Mesenchymal stem cell (in vitro differentiated cells and primary cell): ENCODE measurements around the gene MSL3B.

Experiments
- DNase-seq: peaks from one replicate; pipeline ENCODE4 v3.0.0-alpha.2; 2013
- H2AFZ ChIP-seq: one replicate; pipeline ENCODE4 v1.6.1; 2013; ENCODE audit warnings: low read depth, mild to moderate bottlenecking, control low read depth, inconsistent platforms, low read length, moderate library complexity
- H2AK5ac ChIP-seq: 2 replicates; pipeline ENCODE4 v1.6.1; 2013; ENCODE audit warnings: low read length, moderate library complexity, mild to moderate bottlenecking, inconsistent platforms; ENCODE audit not compliant: severe bottlenecking
- H2BK120ac ChIP-seq: one replicate; pipeline ENCODE4 v1.6.1; 2013; ENCODE audit warnings: low read depth, mild to moderate bottlenecking, inconsistent platforms, low read length, moderate library complexity
- H2BK12ac ChIP-seq, 2 experiments: one replicate each; pipeline ENCODE4 v1.6.1; 2013; ENCODE audit warnings: inconsistent platforms in 2 of 2, low read length in 2 of 2, mild to moderate bottlenecking in 2 of 2, moderate library complexity in 2 of 2, control low read depth in 1 of 2
- H2BK15ac ChIP-seq: one replicate; pipeline ENCODE4 v1.6.1; 2013; ENCODE audit warnings: mild to moderate bottlenecking, low read depth, inconsistent platforms; ENCODE audit not compliant: poor library complexity, severe bottlenecking
- H2BK5ac ChIP-seq: 2 replicates; pipeline ENCODE4 v1.6.1; 2013; ENCODE audit warnings: low read depth, mild to moderate bottlenecking, low read length, control low read depth, inconsistent platforms; ENCODE audit not compliant: poor library complexity, severe bottlenecking
- H3K14ac ChIP-seq, 2 experiments: one replicate each; pipeline ENCODE4 v1.6.1; 2013; ENCODE audit warnings: inconsistent platforms in 2 of 2, low read length in 2 of 2, control low read depth in 1 of 2, mild to moderate bottlenecking in 1 of 2, moderate library complexity in 1 of 2
- H3K18ac ChIP-seq, 2 experiments: one replicate each; pipeline ENCODE4 v1.6.1; 2013; ENCODE audit warnings: inconsistent platforms in 2 of 2, low read length in 2 of 2, control low read depth in 1 of 2, low read depth in 1 of 2, mild to moderate bottlenecking in 1 of 2
- H3K23ac ChIP-seq, 2 experiments: one replicate each; pipeline ENCODE4 v1.6.1; 2013; ENCODE audit warnings: inconsistent platforms in 2 of 2, low read length in 2 of 2, mild to moderate bottlenecking in 2 of 2, moderate library complexity in 2 of 2, control low read depth in 1 of 2
- H3K27ac ChIP-seq: 2 replicates; pipeline ENCODE4 v1.5.1; 2013; ENCODE audit warnings: mild to moderate bottlenecking, moderate library complexity, low read length, control low read depth, inconsistent platforms; ENCODE audit not compliant: poor library complexity, severe bottlenecking
- H3K27me3 ChIP-seq, 2 experiments: 2 replicates each; pipeline versions ENCODE4 v1.6.1 to v1.7.0; 2013; ENCODE audit warnings: low read length in 2 of 2, mild to moderate bottlenecking in 2 of 2, moderate library complexity in 2 of 2, control low read depth in 1 of 2, inconsistent platforms in 1 of 2; ENCODE audit not compliant: control insufficient read depth in 1 of 2, insufficient read depth in 1 of 2
- H3K36me3 ChIP-seq, 2 experiments: 2 replicates each; pipeline versions ENCODE4 v1.6.1 to v1.7.0; 2013; ENCODE audit warnings: low read length in 2 of 2, control low read depth in 1 of 2, inconsistent platforms in 1 of 2, low read depth in 1 of 2, mild to moderate bottlenecking in 1 of 2; ENCODE audit not compliant: insufficient read depth in 2 of 2, control insufficient read depth in 1 of 2
- H3K4ac ChIP-seq, 2 experiments: one replicate each; pipeline ENCODE4 v1.6.1; 2013; ENCODE audit warnings: inconsistent platforms in 2 of 2, low read length in 2 of 2, mild to moderate bottlenecking in 2 of 2, moderate library complexity in 2 of 2, control low read depth in 1 of 2, low read depth in 1 of 2
- H3K4me1 ChIP-seq: 2 replicates; pipeline ENCODE4 v1.6.1; 2013; ENCODE audit warnings: low read depth, low read length, control low read depth; ENCODE audit not compliant: control insufficient read depth, insufficient read depth
- H3K4me2 ChIP-seq: 2 replicates; pipeline ENCODE4 v1.6.1; 2013; ENCODE audit warnings: low read length, mild to moderate bottlenecking, inconsistent platforms; ENCODE audit not compliant: poor library complexity, severe bottlenecking
- H3K4me3 ChIP-seq, 2 experiments: 2 replicates each; pipeline versions ENCODE4 v1.5.1 to v1.7.0; 2013; ENCODE audit warnings: low read length in 2 of 2, mild to moderate bottlenecking in 2 of 2, control low read depth in 1 of 2, low read depth in 1 of 2; ENCODE audit not compliant: insufficient read depth in 1 of 2
- H3K79me1 ChIP-seq: replicated peaks from 2 replicates; pipeline ENCODE4 v1.6.1; 2013; ENCODE audit warnings: mild to moderate bottlenecking, control low read depth, low read length, inconsistent platforms; ENCODE audit not compliant: poor library complexity, severe bottlenecking
- H3K9ac ChIP-seq: 2 replicates; pipeline ENCODE4 v1.7.0; 2013; ENCODE audit warnings: mild to moderate bottlenecking, low read length, moderate library complexity
- H3K9me3 ChIP-seq: 2 replicates; pipeline ENCODE4 v1.7.0; 2013; ENCODE audit warnings: mild to moderate bottlenecking, low read length; ENCODE audit not compliant: control insufficient read depth
- H4K8ac ChIP-seq: one replicate; pipeline ENCODE4 v1.6.1; 2013; ENCODE audit warnings: inconsistent platforms, mild to moderate bottlenecking, low read length, moderate library complexity
- H4K91ac ChIP-seq: one replicate; pipeline ENCODE4 v1.6.1; 2013; ENCODE audit warnings: mild to moderate bottlenecking, low read length, inconsistent platforms
- WGBS: methylation state at CpG from one replicate; pipeline ENCODE4 v1.1.7; 2013; ENCODE audit warnings: mixed read lengths; 5-methylcytosine and 5-hydroxymethylcytosine counted together

Gene MSL3B

DNA sequence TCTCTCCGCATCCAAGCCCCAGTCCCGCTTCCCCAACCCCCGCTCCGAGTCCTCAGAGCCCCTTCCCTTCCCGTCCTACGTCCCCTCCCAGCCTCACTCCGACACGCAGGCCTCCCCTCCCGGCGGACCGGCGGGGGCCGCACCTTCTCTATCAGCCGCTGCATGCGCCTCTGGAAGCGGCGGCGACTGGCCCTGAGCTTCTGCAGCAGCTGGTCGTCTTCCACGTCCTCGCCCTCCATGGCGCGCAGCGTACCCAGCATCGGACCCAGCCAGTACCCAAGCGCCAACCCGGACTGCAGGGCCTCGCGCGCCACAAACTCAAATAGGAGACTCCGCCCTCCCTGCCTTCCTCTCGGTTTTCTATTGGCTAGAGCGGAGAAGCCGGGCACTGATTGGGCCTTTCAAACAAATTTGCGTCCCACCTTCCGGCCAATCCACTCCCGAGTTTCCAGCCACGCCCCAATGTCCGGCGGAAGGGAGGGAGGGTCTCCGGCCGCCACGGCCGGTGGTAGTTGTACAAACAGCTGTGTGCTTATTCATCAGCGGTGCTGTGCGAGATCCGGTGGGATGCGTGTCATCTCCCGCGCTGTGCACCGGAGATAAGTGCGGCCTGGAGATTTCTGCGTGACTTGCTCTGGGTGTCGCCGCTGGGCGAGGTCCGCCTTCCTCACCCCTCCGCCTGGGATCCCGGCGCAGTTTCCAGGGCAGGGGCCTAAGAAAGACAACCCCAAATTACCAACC lies 13.8 kb downstream of the MSL3B start, which contains the start of gene HJURP:
TSS of gene HJURP (minus strand) at position 295 of the 741 bp plus-strand sequence. CDS start at position 260, 35 bp downstream.
- Histone ChIP-seq H4K91ac (peak within 1 kb of the TSS; percentile 83), H3K23ac (peak within 1 kb of the TSS in 1 of 2 experiments; percentile 84), H2BK12ac (peak within 1 kb of the TSS in 1 of 2 experiments; percentile 30), H3K9ac (peak within 1 kb of the TSS; percentile 91), H3K4me3 (peak within 1 kb of the TSS; percentile 90 to 94), H3K4me1 (peaks cover 7% of the 10 kb centered on the region), H3K36me3 (no peaks in the 10 kb centered on the region), H3K4me2 (peak within 1 kb of the TSS; percentile 94), H2AK5ac (no peak within 1 kb of the TSS), H3K14ac (no peak within 1 kb of the TSS), H2BK15ac (peak within 1 kb of the TSS; percentile 34), H2BK120ac (no peak within 1 kb of the TSS), H3K9me3 (no peaks in the 10 kb centered on the region), H3K79me1 (peaks cover 14% of the 10 kb centered on the region), H2AFZ (peak within 1 kb of the TSS; percentile 83), H4K8ac (peak within 1 kb of the TSS; percentile 94), H3K27me3 (no peaks in the 10 kb centered on the region), H3K4ac (peak within 1 kb of the TSS in 1 of 2 experiments; percentile 44), H3K18ac (peak within 1 kb of the TSS; percentile 70 to 93), H3K27ac (peak within 1 kb of the TSS; percentile 84), H2BK5ac (peak within 1 kb of the TSS; percentile 22)
- WGBS: 1% methylated on average over 58 of the region's 60 CpGs
- DNase-seq: peak; percentile 96

DNA sequence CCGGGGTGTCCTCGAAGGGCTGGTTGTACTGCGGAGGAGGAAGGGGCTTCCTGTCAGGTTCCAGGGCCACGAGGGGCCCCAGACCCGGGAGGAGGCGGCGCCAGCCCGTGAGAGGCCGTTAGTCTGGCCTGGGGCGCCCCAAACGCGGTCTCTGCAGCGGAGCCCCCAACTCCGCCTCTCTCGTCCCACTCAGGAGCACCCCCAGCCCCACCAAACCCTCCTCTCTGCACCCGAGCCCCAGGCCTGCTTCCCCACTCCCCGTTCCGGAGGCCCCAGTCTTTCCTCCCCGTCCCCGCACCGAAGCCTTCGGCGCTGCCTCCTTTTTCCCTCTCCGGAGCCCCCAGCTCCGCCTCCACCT lies 14.3 kb downstream of the MSL3B start:
- no peak overlapping the region for H3K18ac ChIP-seq
- H3K4me3 ChIP-seq: peak overlapping the region; percentile 90 to 94
- no peaks in the 10 kb centered on the region for H3K27me3 ChIP-seq
- no peak overlapping the region for H2BK120ac ChIP-seq
- H3K36me3 ChIP-seq: peaks cover 0 to 1% of the 10 kb centered on the region in 2 experiments
- H2BK5ac ChIP-seq: peak overlapping the region; percentile 22
- H2AK5ac ChIP-seq: no peak overlapping the region
- peaks cover 18% of the 10 kb centered on the region for H3K79me1 ChIP-seq
- no peak overlapping the region for H2BK12ac ChIP-seq
- H3K4me2 ChIP-seq: peak overlapping the region; percentile 94
- peak overlapping the region in 1 of 2 experiments; percentile 11 for H3K23ac ChIP-seq
- under 1% methylated on average over 24 of the region's 25 CpGs for WGBS
- H3K4me1 ChIP-seq: peaks cover 7% of the 10 kb centered on the region
- no peak overlapping the region for H3K4ac ChIP-seq
- no peak overlapping the region for H4K8ac ChIP-seq
- no peak for DNase-seq
- H2BK15ac ChIP-seq: no peak overlapping the region
- no peak overlapping the region for H4K91ac ChIP-seq
- peak overlapping the region; percentile 83 for H2AFZ ChIP-seq
- no peak overlapping the region for H3K14ac ChIP-seq
- no peaks in the 10 kb centered on the region for H3K9me3 ChIP-seq
- peak overlapping the region; percentile 91 for H3K9ac ChIP-seq
- H3K27ac ChIP-seq: no peak overlapping the region

DNA sequence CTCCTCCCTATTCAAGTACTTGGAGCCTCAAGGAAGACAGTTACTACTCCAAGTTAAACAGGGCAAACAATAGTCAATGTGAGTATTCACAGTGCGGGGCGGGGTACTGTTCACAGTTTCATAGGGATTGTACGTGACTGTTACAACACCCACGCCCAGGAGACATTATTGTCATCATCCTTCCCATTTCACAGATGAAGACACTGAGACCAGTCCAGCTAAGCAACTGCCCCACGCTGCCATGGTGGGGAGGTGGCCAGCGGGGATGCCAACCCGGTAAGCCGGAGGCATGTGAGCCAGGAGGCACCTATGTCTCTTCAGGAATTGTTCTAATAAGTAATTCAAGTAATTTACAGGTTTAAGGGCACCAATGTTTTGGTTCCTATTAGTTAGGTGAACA lies 14.8 kb downstream of the MSL3B start:
- Histone ChIP-seq H2AFZ (peak overlapping the region; percentile 56), H3K14ac (no peak overlapping the region), H3K18ac (no peak overlapping the region), H3K23ac (no peak overlapping the region), H3K9me3 (no peaks in the 10 kb centered on the region), H3K4ac (no peak overlapping the region), H3K27ac (no peak overlapping the region), H4K8ac (no peak overlapping the region), H3K79me1 (peaks cover 23% of the 10 kb centered on the region), H3K4me2 (peak overlapping the region; percentile 94), H2BK5ac (no peak overlapping the region), H2BK12ac (no peak overlapping the region), H3K36me3 (peaks cover 0 to 6% of the 10 kb centered on the region in 2 experiments), H3K4me1 (peaks cover 7% of the 10 kb centered on the region), H3K9ac (peak overlapping the region; percentile 91), H2BK15ac (no peak overlapping the region), H3K27me3 (no peaks in the 10 kb centered on the region), H2BK120ac (no peak overlapping the region), H3K4me3 (peak overlapping the region; percentile 90 to 94), H4K91ac (no peak overlapping the region), H2AK5ac (no peak overlapping the region)
- DNase-seq: no peak
- WGBS: 29% methylated on average over 8 of the region's 8 CpGs

DNA sequence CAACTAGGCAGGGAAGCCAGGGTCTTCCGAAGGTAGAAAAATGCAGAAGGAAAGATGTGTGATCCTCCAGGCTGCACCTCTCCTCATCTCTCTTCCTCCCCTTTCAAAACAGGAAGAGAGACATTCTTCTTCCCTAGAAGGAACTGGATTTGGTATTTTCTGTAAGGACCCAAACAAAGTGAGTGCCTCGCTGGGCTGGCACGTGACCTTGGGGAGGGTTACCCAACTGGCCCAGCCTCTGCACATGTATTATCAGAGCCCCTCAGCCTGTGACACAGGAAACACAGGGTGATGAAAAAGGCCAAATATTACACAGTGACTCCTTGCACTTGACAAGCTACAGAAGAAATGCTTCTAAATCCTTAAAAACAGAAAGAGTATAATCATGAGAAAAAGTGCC lies 16.1 kb downstream of the MSL3B start:
- Histone ChIP-seq H3K4me2 (peak overlapping the region; percentile 19), H2BK120ac (no peak overlapping the region), H3K18ac (peak overlapping the region in 1 of 2 experiments; percentile 46), H3K4me3 (peak overlapping the region in 1 of 2 experiments; percentile 94), H3K23ac (no peak overlapping the region), H2AK5ac (no peak overlapping the region), H3K9me3 (no peaks in the 10 kb centered on the region), H3K14ac (no peak overlapping the region), H4K91ac (no peak overlapping the region), H2BK5ac (no peak overlapping the region), H2BK12ac (peak overlapping the region in 1 of 2 experiments; percentile 14), H3K9ac (peak overlapping the region; percentile 91), H3K36me3 (peaks cover 2 to 14% of the 10 kb centered on the region in 2 experiments), H3K4ac (no peak overlapping the region), H2AFZ (peak overlapping the region; percentile 20), H3K79me1 (peaks cover 34% of the 10 kb centered on the region), H3K27me3 (no peaks in the 10 kb centered on the region), H3K27ac (no peak overlapping the region), H2BK15ac (no peak overlapping the region), H3K4me1 (peaks cover 14% of the 10 kb centered on the region), H4K8ac (no peak overlapping the region)
- peak; percentile 5 for DNase-seq
- 75% methylated on average over 3 of the region's 3 CpGs for WGBS
